ENCODE data around the gene ADCY1.

The ADCY1 gene

GRCh38 chr7:45625714-45626440 is 51.7 kb downstream of the ADCY1 start:
- DNase-seq (ENCODE audit: low spot score), result no peak

- no peak for DNase-seq (ENCODE audit: low spot score)
Measured at GRCh38 chr7:45626441-45627430, 52.6 kb downstream of the ADCY1 start.

- DNase-seq (ENCODE audit: low spot score), result no peak
Measured at GRCh38 chr7:45627691-45628456, 53.7 kb downstream of the ADCY1 start.

GRCh38 chr7:45631569-45631968 is 57.4 kb downstream of the ADCY1 start:
- DNase-seq (ENCODE audit: low spot score), result no peak

- DNase-seq (ENCODE audit: low spot score), result no peak
Measured at GRCh38 chr7:45636733-45637132, 62.6 kb downstream of the ADCY1 start.

- DNase-seq (ENCODE audit: low spot score), result no peak
Measured at GRCh38 chr7:45638916-45639315, 64.7 kb downstream of the ADCY1 start.

- DNase-seq (ENCODE audit: low spot score), result no peak
Measured at GRCh38 chr7:45642044-45642443, 67.9 kb downstream of the ADCY1 start.

GRCh38 chr7:45643630-45644029 is 69.5 kb downstream of the ADCY1 start:
- DNase-seq (ENCODE audit: low spot score), result no peak

- DNase-seq (ENCODE audit: low spot score), result no peak
Measured at GRCh38 chr7:45644237-45644636, 70.1 kb downstream of the ADCY1 start.

- DNase-seq (ENCODE audit: low spot score), result no peak
Measured at GRCh38 chr7:45645141-45645969, 71.2 kb downstream of the ADCY1 start.

GRCh38 chr7:45646207-45646821 is 72.1 kb downstream of the ADCY1 start:
- DNase-seq (ENCODE audit: low spot score), result no peak

- no peak for DNase-seq (ENCODE audit: low spot score)
Measured at GRCh38 chr7:45646996-45647825, 73.0 kb downstream of the ADCY1 start.

GRCh38 chr7:45647967-45648670 is 74.0 kb downstream of the ADCY1 start:
- DNase-seq (ENCODE audit: low spot score), result no peak

- no peak for DNase-seq (ENCODE audit: low spot score)
Measured at GRCh38 chr7:45648671-45648995, 74.5 kb downstream of the ADCY1 start.

- DNase-seq (ENCODE audit: low spot score), result no peak
Measured at GRCh38 chr7:45649560-45650346, 75.6 kb downstream of the ADCY1 start.

- no peak for DNase-seq (ENCODE audit: low spot score)
Measured at GRCh38 chr7:45650404-45651394, 76.5 kb downstream of the ADCY1 start.

GRCh38 chr7:45651540-45651939 is 77.4 kb downstream of the ADCY1 start:
- no peak for DNase-seq (ENCODE audit: low spot score)

- no peak for DNase-seq (ENCODE audit: low spot score)
Measured at GRCh38 chr7:45652630-45653029, 78.5 kb downstream of the ADCY1 start.

Data from hematopoietic multipotent progenitor cell treated with erythropoietin and hydrocortisone succinate and interleukin-3 and kit ligand, for 15 days (in vitro differentiated cells).